Smooth muscle cell (in vitro differentiated cells): Measurements from ENCODE around the gene GET3. TPM values are rescaled to one million over a fixed set of nuclear protein-coding genes. Genes with fewer than 3 reads are reported as not detected.

ENCODE experiments used
- DNase-seq: peaks from one replicate; lab custom pipeline; 2025; ENCODE audit not compliant: unreplicated experiment; lab: John Stamatoyannopoulos, UW
- H2AFZ ChIP-seq: fragments of 200-600 bp; sonication (generic); 2 replicates; pipeline ENCODE4 v1.6.0; 2016; ENCODE audit warnings: antibody characterized with exemption, low read depth, mild to moderate bottlenecking
- H3F3A ChIP-seq: fragments of 200-600 bp; sonication (generic); 2 replicates; pipeline ENCODE4 v1.6.0; 2017; ENCODE audit warnings: antibody characterized with exemption, low read depth
- H3K27ac ChIP-seq: fragments of 200-600 bp; sonication (generic); 2 replicates; pipeline ENCODE4 v1.5.1; 2016; ENCODE audit warnings: low read depth, mild to moderate bottlenecking
- H3K27me3 ChIP-seq: fragments of 200-600 bp; sonication (generic); 2 replicates; pipeline ENCODE4 v1.6.1; 2016; ENCODE audit warnings: low read depth, mild to moderate bottlenecking
- H3K36me3 ChIP-seq: fragments of 200-600 bp; sonication (generic); 2 replicates; pipeline ENCODE4 v1.5.1; 2016; ENCODE audit warnings: low read depth
- H3K4me1 ChIP-seq: fragments of 200-600 bp; sonication (generic); 2 replicates; pipeline ENCODE4 v1.5.1; 2016; ENCODE audit warnings: low read depth
- H3K4me2 ChIP-seq: fragments of 200-600 bp; sonication (generic); 2 replicates; pipeline ENCODE4 v1.6.0; 2016; ENCODE audit warnings: mild to moderate bottlenecking
- H3K4me3 ChIP-seq: fragments of 200-600 bp; sonication (generic); 2 replicates; pipeline ENCODE4 v1.5.1; 2016; ENCODE audit warnings: mild to moderate bottlenecking
- H3K79me2 ChIP-seq: fragments of 200-600 bp; sonication (generic); 2 replicates; pipeline ENCODE4 v1.6.0; 2016; ENCODE audit warnings: low read depth, mild to moderate bottlenecking
- H3K9ac ChIP-seq: fragments of 200-600 bp; sonication (generic); 2 replicates; pipeline ENCODE4 v1.6.0; 2016; ENCODE audit warnings: low read depth
- H3K9me3 ChIP-seq: fragments of 200-600 bp; sonication (generic); replicated peaks from 2 replicates; pipeline ENCODE4 v1.5.1; 2016; ENCODE audit warnings: low read depth
- H4K20me1 ChIP-seq: fragments of 200-600 bp; sonication (generic); 2 replicates; pipeline ENCODE4 v1.6.0; 2016; ENCODE audit warnings: low read depth
- WGBS: methylation state at CpG from one replicate; pipeline ENCODE4 v1.1.7; 2016; ENCODE audit warnings: low lambda C conversion rate; 5-methylcytosine and 5-hydroxymethylcytosine counted together
- polyA plus RNA-seq: library from polyadenylated mRNA; unstranded; fragments of >200 nt; fragmentation: Nextera tagmentation; extraction: Ambion mirVana; gene quantifications from 2 replicates; pipeline ENCODE4 v1.2.1, GENCODE V29; 2016
- total RNA-seq: library from RNA; depleted of rRNA; stranded (reverse); fragments of >200 nt; gene quantifications from 2 replicates; pipeline ENCODE4 v1.2.3, GENCODE V29; 2014
- TF ChIP-seq, protein P1 (sequence below): fragments of 200-600 bp; sonication (generic); IDR thresholded peaks from 2 replicates; pipeline ENCODE4 v1.5.1; 2017; ENCODE audit warnings: borderline replicate concordance, mild to moderate bottlenecking, antibody characterized with exemption; ENCODE audit not compliant: insufficient read depth, poor library complexity, severe bottlenecking

Gene GET3
- total RNA-seq (46.8 and 51.4 TPM in 2 replicates), polyA plus RNA-seq (99.6 and 106 TPM in 2 replicates)

DNA sequence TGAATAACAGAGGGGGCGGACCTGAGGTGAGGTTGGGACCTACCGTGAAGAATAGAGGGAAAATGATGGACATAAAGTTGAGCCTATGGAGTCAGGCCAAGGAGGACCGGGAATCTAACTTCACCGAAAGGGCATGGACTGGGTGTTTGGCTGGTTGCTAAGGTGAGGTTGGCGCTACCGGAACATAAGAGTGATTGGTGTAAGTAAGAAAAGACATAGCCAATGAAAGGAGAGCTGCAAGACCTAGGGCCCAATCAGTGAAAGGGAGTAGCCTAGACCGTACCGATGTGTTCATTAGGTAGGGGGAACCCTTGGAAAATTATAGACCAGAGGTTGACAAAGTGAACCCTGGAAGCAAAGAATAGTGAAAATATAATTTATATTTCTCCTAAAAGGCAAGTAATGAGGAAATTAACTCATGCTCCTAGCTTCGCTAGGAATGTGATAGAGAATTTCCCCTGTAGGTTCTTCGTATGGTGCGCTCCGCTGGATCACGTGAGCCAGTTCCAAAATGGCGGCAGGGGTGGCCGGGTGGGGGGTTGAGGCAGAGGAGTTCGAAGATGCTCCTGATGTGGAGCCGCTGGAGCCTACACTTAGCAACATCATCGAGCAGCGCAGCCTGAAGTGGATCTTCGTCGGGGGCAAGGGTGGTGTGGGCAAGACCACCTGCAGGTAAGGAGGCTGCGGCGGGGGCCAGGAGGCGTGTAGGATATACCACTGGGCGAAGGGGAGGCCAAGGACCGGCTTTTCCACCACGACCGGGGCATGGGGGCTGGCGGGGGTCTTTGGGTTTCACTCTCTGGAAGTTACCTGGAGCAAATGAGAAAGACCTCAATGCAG is at the start of gene GET3:
Gene GET3, plus strand, starts transcription at position 503 of the 840 bp plus-strand sequence. Its CDS starts 9 bp downstream, at position 512.
- H3F3A ChIP-seq: peaks cover 11% of the 10 kb centered on the region
- TF ChIP-seq, protein P1, sequence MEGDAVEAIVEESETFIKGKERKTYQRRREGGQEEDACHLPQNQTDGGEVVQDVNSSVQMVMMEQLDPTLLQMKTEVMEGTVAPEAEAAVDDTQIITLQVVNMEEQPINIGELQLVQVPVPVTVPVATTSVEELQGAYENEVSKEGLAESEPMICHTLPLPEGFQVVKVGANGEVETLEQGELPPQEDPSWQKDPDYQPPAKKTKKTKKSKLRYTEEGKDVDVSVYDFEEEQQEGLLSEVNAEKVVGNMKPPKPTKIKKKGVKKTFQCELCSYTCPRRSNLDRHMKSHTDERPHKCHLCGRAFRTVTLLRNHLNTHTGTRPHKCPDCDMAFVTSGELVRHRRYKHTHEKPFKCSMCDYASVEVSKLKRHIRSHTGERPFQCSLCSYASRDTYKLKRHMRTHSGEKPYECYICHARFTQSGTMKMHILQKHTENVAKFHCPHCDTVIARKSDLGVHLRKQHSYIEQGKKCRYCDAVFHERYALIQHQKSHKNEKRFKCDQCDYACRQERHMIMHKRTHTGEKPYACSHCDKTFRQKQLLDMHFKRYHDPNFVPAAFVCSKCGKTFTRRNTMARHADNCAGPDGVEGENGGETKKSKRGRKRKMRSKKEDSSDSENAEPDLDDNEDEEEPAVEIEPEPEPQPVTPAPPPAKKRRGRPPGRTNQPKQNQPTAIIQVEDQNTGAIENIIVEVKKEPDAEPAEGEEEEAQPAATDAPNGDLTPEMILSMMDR: no peak
- H3K27ac ChIP-seq: peak within 1 kb of the TSS; percentile 99
- H3K4me1 ChIP-seq: peaks cover 15% of the 10 kb centered on the region
- peak within 1 kb of the TSS; percentile 76 for H3K4me3 ChIP-seq
- peaks cover 19% of the 10 kb centered on the region for H4K20me1 ChIP-seq
- H3K4me2 ChIP-seq: peak within 1 kb of the TSS; percentile 87
- peaks cover 37% of the 10 kb centered on the region for H3K79me2 ChIP-seq
- DNase-seq: peak; percentile 56
- peak within 1 kb of the TSS; percentile 89 for H2AFZ ChIP-seq
- H3K36me3 ChIP-seq: no peaks in the 10 kb centered on the region
- no peaks in the 10 kb centered on the region for H3K27me3 ChIP-seq
- H3K9ac ChIP-seq: peak within 1 kb of the TSS; percentile 99
- H3K9me3 ChIP-seq: no peaks in the 10 kb centered on the region
- 1% methylated on average over 29 of the region's 29 CpGs for WGBS

DNA sequence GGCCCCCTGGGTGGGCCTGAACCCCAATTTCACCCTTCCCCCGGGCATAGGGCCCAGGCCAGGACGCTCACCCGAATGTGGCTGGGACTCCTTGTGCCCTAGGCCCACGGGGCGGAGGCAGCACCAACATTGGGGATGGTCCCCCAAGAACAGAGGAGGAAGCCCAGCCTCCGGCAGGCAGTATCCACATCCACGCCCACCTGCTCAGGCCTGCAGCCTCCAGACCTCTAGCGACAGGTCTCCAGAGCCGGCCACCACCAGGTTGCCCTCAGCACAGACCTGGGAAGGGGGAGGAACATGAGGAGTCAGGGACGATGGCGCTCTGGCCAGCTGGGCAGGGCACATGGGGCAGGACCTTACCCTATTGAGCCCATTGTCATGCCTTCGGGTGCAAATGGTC is 48.3 kb upstream of the GET3 start:
- H3K27me3 ChIP-seq: no peaks in the 10 kb centered on the region
- TF ChIP-seq, protein P1: no peak
- no peak overlapping the region for H3K4me2 ChIP-seq
- H3F3A ChIP-seq: no peaks in the 10 kb centered on the region
- no peaks in the 10 kb centered on the region for H3K79me2 ChIP-seq
- H3K27ac ChIP-seq: no peak overlapping the region
- H3K36me3 ChIP-seq: no peaks in the 10 kb centered on the region
- WGBS: 94% methylated on average over 12 of the region's 12 CpGs
- no peaks in the 10 kb centered on the region for H4K20me1 ChIP-seq
- H3K9ac ChIP-seq: no peak overlapping the region
- H3K4me3 ChIP-seq: no peak overlapping the region
- DNase-seq: no peak
- no peak overlapping the region for H2AFZ ChIP-seq
- H3K9me3 ChIP-seq: no peaks in the 10 kb centered on the region
- H3K4me1 ChIP-seq: no peaks in the 10 kb centered on the region

DNA sequence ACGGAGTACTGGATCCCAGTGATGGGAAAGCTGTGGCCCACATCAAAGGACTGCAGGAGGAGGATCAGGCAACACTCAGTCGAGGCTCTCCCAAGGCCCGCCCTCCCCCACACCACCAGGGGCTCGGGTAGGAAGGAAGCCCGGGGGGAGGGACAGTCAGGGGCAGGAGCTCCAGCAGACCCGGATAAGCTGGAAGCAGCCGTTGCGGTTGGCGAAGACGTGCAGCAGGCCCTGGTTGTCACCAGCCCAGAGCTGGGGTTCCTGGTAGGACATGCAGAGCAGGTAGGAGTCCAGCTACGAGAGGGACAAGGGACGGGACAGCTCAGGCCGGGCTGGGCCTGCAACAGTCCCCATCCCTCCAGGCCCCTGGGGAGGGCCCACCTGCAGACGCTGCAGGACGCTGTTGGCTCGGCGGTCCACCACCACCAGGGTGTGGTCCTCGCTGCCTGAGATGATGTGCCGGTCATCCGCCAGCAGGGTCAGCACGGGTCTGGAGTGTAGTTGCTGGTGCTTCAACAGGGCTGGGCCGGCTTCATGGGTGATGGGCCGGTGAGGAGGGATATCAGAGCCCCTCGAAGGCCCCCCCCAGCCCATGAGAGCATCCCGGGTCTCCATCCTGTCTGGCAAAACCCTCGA is 47.6 kb upstream of the GET3 start:
- H3K27me3 ChIP-seq: no peaks in the 10 kb centered on the region

More for the DNA sequence above, 47.6 kb upstream of the GET3 start:
- Histone ChIP-seq H3K4me3 (no peak overlapping the region), H3F3A (no peaks in the 10 kb centered on the region), H3K4me2 (no peak overlapping the region), H3K4me1 (no peaks in the 10 kb centered on the region), H3K27ac (no peak overlapping the region), H3K9me3 (no peaks in the 10 kb centered on the region), H3K79me2 (no peaks in the 10 kb centered on the region), H3K36me3 (no peaks in the 10 kb centered on the region), H2AFZ (no peak overlapping the region), H4K20me1 (no peaks in the 10 kb centered on the region), H3K9ac (no peak overlapping the region)
- DNase-seq: no peak
- WGBS: 94% methylated on average over 22 of the region's 26 CpGs
- TF ChIP-seq, protein P1: no peak
